Heart right ventricle (tissue), 16 donors: ENCODE data around the gene PARK7. TPM values are rescaled to one million over a fixed set of nuclear protein-coding genes. Genes with fewer than 3 reads are reported as not detected.
A peak's percentile ranks its signal among the peaks of the same experiment; 100 is the strongest.

ENCODE experiments used
- ATAC-seq, 8 donors: fragments of 200-7000 bp; cut with Tn5 transposase; one replicate each; pipeline ENCODE4 v1.9.1; 2020; ENCODE audit warnings: mild to moderate bottlenecking in 8 of 8, moderate library complexity in 8 of 8, moderate number of reproducible peaks in 1 of 8
- DNase-seq, 2 donors: peaks; one replicate each; pipeline ENCODE4 v3.0.0-alpha.2; 2020
- H3K27ac ChIP-seq, 10 donors: fragments of 200-600 bp; sonication (generic) in 2 of 10; one replicate each; pipeline versions ENCODE4 v1.5.0 to v1.8.0; 2020 to 2022; ENCODE audit warnings: mild to moderate bottlenecking in 3 of 10
- H3K27me3 ChIP-seq, 7 donors: fragments of 200-600 bp; one replicate each; pipeline ENCODE4 v1.8.0; 2021 to 2022; ENCODE audit warnings: mild to moderate bottlenecking in 2 of 7
- H3K36me3 ChIP-seq, 9 donors: fragments of 200-600 bp; sonication (generic) in 1 of 9; one replicate each; pipeline versions ENCODE4 v1.5.0 to v1.8.0; 2020 to 2022; ENCODE audit warnings: mild to moderate bottlenecking in 2 of 9
- H3K4me1 ChIP-seq, 9 donors: fragments of 200-600 bp; sonication (generic) in 1 of 9; one replicate each; pipeline versions ENCODE4 v1.5.0 to v1.8.0; 2020 to 2022; ENCODE audit warnings: mild to moderate bottlenecking in 4 of 9
- H3K4me3 ChIP-seq, 10 donors: fragments of 200-600 bp; sonication (generic) in 2 of 10; one replicate each; pipeline versions ENCODE4 v1.5.0 to v1.8.0; 2020 to 2022; ENCODE audit warnings: mild to moderate bottlenecking in 7 of 10, moderate library complexity in 2 of 10
- H3K9me3 ChIP-seq, 11 donors: fragments of 200-600 bp in 10 of 11; sonication (generic) in 2 of 11; one replicate each; pipeline versions ENCODE4 v1.5.0 to v1.8.0; 2013 to 2022; ENCODE audit warnings: mild to moderate bottlenecking in 2 of 11, control low read depth in 1 of 11, moderate library complexity in 1 of 11
- CTCF ChIP-seq, 9 donors: fragments of 200-600 bp; sonication (generic) in 2 of 9; IDR thresholded peaks; one replicate each; pipeline versions ENCODE4 v1.5.0 to v1.8.0; 2021 to 2022; ENCODE audit warnings: antibody characterized with exemption in 9 of 9, mild to moderate bottlenecking in 5 of 9, moderate library complexity in 1 of 9
- WGBS, 2 donors: extraction: QIAGEN DNeasy Blood & Tissue Kit; methylation state at CpG; one replicate each; pipeline ENCODE4 v1.1.7; 2013; ENCODE audit warnings: inconsistent platforms in 1 of 2; 5-methylcytosine and 5-hydroxymethylcytosine counted together
- intact Hi-C, 10 donors: fragments of 100-400 bp; cut with DNase I; formaldehyde crosslinking; loops; one replicate each; pipeline versions ENCODE4 v1.11.1 to v1.14.2; 2022
- polyA plus RNA-seq, 2 donors: library from polyadenylated mRNA; stranded (reverse); fragments of 200-250 nt; gene quantifications; one replicate each; pipeline ENCODE4 v1.2.3, GENCODE V29; 2013
- total RNA-seq, 10 donors: library from RNA; stranded (reverse); fragmentation: NEBNext Ultra II Directional in 3 of 10; extraction: Animal tissue kit (Norgen Biotek cat#: 25700) in 3 of 10; gene quantifications; one replicate each; pipeline versions ENCODE4 v1.2.1 to v1.2.4, GENCODE V29; 2021 to 2023
- donor health status: Arrhythmogenic right ventricular cardiomyopathy.
- donor health status: ischemic (EF 13 %, LVEDD 7.1; RV severe dilation, severe dysfunction).
- donor health status: healthy with polysubstance abuse.
- donor health status: DM: no; HTN: yes; CAD: no.
- donor health status: DM: no; HTN: no; CAD: no.
- donor health status: ischemic (EF 25% LVEDD 6.9; RV normal size, moderate dysfunction).
- donor health status: ischemic (EF 25% LVEDD 5.7; RV mildly dilated, moderate dysfunction).
- donor health status: healthy.
- donor health status: DM: yes; HTN: yes; CAD: no.
- donor health status: Ischemic cardiomyopathy.
- donor health status: ischemic (EF 35%, LVEDD 5.7; RV mildly dilated, moderate dysfunction).
- donor health status: nonischemic (EF 11% LVEDD 7.7; RV severe dilation, severe dysfunction).
- donor health status: DM: yes; HTN: yes; CAD: no.
- donor health status: PGD.
- donor health status: ischemic (EF 29% LVEDD 5.4; RV normal size, mild dysfunction).
- donor health status: nonischemic (EF 23%, LVEDD 6.1; RV moderate dilation, normal function).

PARK7 gene
- total and polyA plus RNA-seq, 12 donors: 322 to 462 (median 353) TPM

- no peak for ATAC-seq
- H3K9me3 ChIP-seq: no peaks in the 10 kb centered on the region
- TF ChIP-seq CTCF (IDR thresholded peaks at IDR 0.05): no peak
- no peak overlapping the region for H3K4me3 ChIP-seq
- DNase-seq: no peak
- WGBS, 2 donors: 92 to 97% methylated on average over 4 of the region's 4 CpGs
- H3K4me1 ChIP-seq: peaks cover 4 to 25% (median 21%) of the 10 kb centered on the region in 9 donors
- intact Hi-C loops: no loop called here
- no peaks in the 10 kb centered on the region for H3K27me3 ChIP-seq
- H3K27ac ChIP-seq: no peak overlapping the region
- H3K36me3 ChIP-seq: peaks cover 0 to 4% (median 0%) of the 10 kb centered on the region in 9 donors
These were observed 41.4 kb downstream of the PARK7 start for GRCh38 chr1:8002921-8003320.

- intact Hi-C loops: no loop called here
- peak overlapping the region in 6 of 10 donors; percentile 38 to 84 (median 56) for H3K27ac ChIP-seq
- H3K36me3 ChIP-seq: peaks cover 0 to 7% (median 0%) of the 10 kb centered on the region in 9 donors
- TF ChIP-seq CTCF (IDR thresholded peaks at IDR 0.05): no peak
- DNase-seq (no peak), ATAC-seq (no peak)
- peaks cover 4 to 25% (median 21%) of the 10 kb centered on the region in 9 donors for H3K4me1 ChIP-seq
- no peak overlapping the region for H3K4me3 ChIP-seq
- no peaks in the 10 kb centered on the region for H3K9me3 ChIP-seq
- WGBS, 2 donors: 89 to 94% methylated on average over 6 of the region's 6 CpGs
- H3K27me3 ChIP-seq: no peaks in the 10 kb centered on the region
These were observed 42.1 kb downstream of the PARK7 start for GRCh38 chr1:8003438-8004112.

GRCh38 chr1:8004113-8004802, 42.7 kb downstream of the PARK7 start:
- Histone ChIP-seq H3K9me3 (no peaks in the 10 kb centered on the region), H3K27me3 (no peaks in the 10 kb centered on the region), H3K27ac (peak overlapping the region; percentile 2 to 84 (median 56)), H3K36me3 (peaks cover 0 to 7% (median 0%) of the 10 kb centered on the region in 9 donors), H3K4me1 (peaks cover 4 to 25% (median 21%) of the 10 kb centered on the region in 9 donors), H3K4me3 (peak overlapping the region in 5 of 10 donors; percentile 14 to 22 (median 16))
- TF ChIP-seq CTCF (IDR thresholded peaks at IDR 0.05): no peak
- peak in 3 of 8 donors; percentile 9 to 34 (median 19) for ATAC-seq
- 61 to 70% methylated on average over 18 of the region's 18 CpGs for WGBS, 2 donors
- intact Hi-C loops: no loop called here
- no peak for DNase-seq

- 14 to 16% methylated on average over 17 of the region's 17 CpGs for WGBS, 2 donors
- TF ChIP-seq CTCF (IDR thresholded peaks at IDR 0.05): no peak
- Histone ChIP-seq H3K9me3 (no peaks in the 10 kb centered on the region), H3K4me1 (peaks cover 4 to 25% (median 21%) of the 10 kb centered on the region in 9 donors), H3K27ac (peak overlapping the region; percentile 2 to 84 (median 62)), H3K36me3 (peaks cover 0 to 14% (median 0%) of the 10 kb centered on the region in 9 donors), H3K27me3 (no peaks in the 10 kb centered on the region), H3K4me3 (peak overlapping the region in 5 of 10 donors; percentile 14 to 22 (median 16))
- DNase-seq (peak; percentile 56 to 75), ATAC-seq (peak; percentile 82 to 96 (median 90))
- intact Hi-C loops: no loop called here
These were observed 43.5 kb downstream of the PARK7 start for GRCh38 chr1:8004803-8005573.
